Heart left ventricle (tissue), 16 donors: Measurements from ENCODE around the gene MYH14. TPM values are rescaled to one million over a fixed set of nuclear protein-coding genes. Genes with fewer than 3 reads are reported as not detected.
A peak's percentile ranks its signal among the peaks of the same experiment; 100 is the strongest.

Experiments used
- ATAC-seq, 4 donors: fragments of 200-7000 bp; cut with Tn5 transposase; one replicate each; pipeline ENCODE4 v1.9.1; 2020 to 2022; ENCODE audit warnings: moderate library complexity in 4 of 4, mild to moderate bottlenecking in 3 of 4, moderate number of reproducible peaks in 1 of 4
- DNase-seq, 5 donors: peaks; one replicate each; pipeline ENCODE4 v3.0.0-alpha.2; 2020
- H3K27ac ChIP-seq, 12 donors: fragments of 200-600 bp; sonication (generic) in 4 of 12; one replicate each; pipeline versions ENCODE4 v1.5.0 to v1.8.0; 2016 to 2022; ENCODE audit warnings: mild to moderate bottlenecking in 2 of 12
- H3K27me3 ChIP-seq, 9 donors: fragments of 200-600 bp; sonication (generic) in 2 of 9; one replicate each; pipeline versions ENCODE4 v1.5.1 to v1.8.0; 2016 to 2022; ENCODE audit warnings: mild to moderate bottlenecking in 3 of 9
- H3K36me3 ChIP-seq, 9 donors: fragments of 200-600 bp; sonication (generic) in 2 of 9; one replicate each; pipeline versions ENCODE4 v1.5.0 to v1.8.0; 2018 to 2022; ENCODE audit warnings: mild to moderate bottlenecking in 2 of 9
- H3K4me1 ChIP-seq, 12 donors: fragments of 200-600 bp; sonication (generic) in 4 of 12; one replicate each; pipeline versions ENCODE4 v1.5.0 to v1.8.0; 2016 to 2022; ENCODE audit warnings: mild to moderate bottlenecking in 3 of 12
- H3K4me3 ChIP-seq, 12 donors: fragments of 200-600 bp; sonication (generic) in 4 of 12; one replicate each; pipeline versions ENCODE4 v1.5.0 to v1.8.0; 2017 to 2022; ENCODE audit warnings: mild to moderate bottlenecking in 9 of 12, moderate library complexity in 4 of 12
- H3K9me3 ChIP-seq, 12 donors: fragments of 200-600 bp; sonication (generic) in 4 of 12; one replicate each; pipeline versions ENCODE4 v1.5.0 to v1.8.0; 2016 to 2022; ENCODE audit warnings: mild to moderate bottlenecking in 1 of 12
- CTCF ChIP-seq, 12 donors: fragments of 200-600 bp; sonication (generic) in 4 of 12; IDR thresholded peaks; one replicate each; pipeline versions ENCODE4 v1.5.0 to v1.8.0; 2018 to 2022; ENCODE audit warnings: antibody characterized with exemption in 12 of 12, mild to moderate bottlenecking in 5 of 12
- POLR2A ChIP-seq, 2 donors: fragments of 450-650 bp; IDR thresholded peaks; one replicate each; pipeline ENCODE4 v1.6.1; 2017; ENCODE audit warnings: antibody characterized with exemption in 2 of 2, mild to moderate bottlenecking in 2 of 2, moderate library complexity in 2 of 2
- WGBS, 4 donors: extraction: QIAGEN DNeasy Blood & Tissue Kit in 2 of 4; methylation state at CpG; one replicate each; pipeline versions ENCODE4 v1.1.5 to v1.1.7; 2013 to 2018; 5-methylcytosine and 5-hydroxymethylcytosine counted together
- intact Hi-C, 10 donors: fragments of 100-400 bp; cut with DNase I; formaldehyde crosslinking; loops; one replicate each; pipeline versions ENCODE4 v1.11.1 to v1.14.2; 2022
- polyA plus RNA-seq, 2 donors: library from polyadenylated mRNA; stranded (reverse); fragments of 200-250 nt; gene quantifications; one replicate each; pipeline ENCODE4 v1.2.3, GENCODE V29; 2013
- total RNA-seq, 9 donors: library from RNA; depleted of rRNA in 2 of 9; stranded (reverse); fragments of >200 nt in 2 of 9; fragmentation: NEBNext Ultra II Directional in 3 of 9; extraction: Animal tissue kit (Norgen Biotek cat#: 25700) in 3 of 9; gene quantifications; one replicate each; pipeline versions ENCODE4 v1.1.0 to v1.2.4, GENCODE V29; 2016 to 2023
- donor health status: ischemic (EF 13 %, LVEDD 7.1; RV severe dilation, severe dysfunction).
- donor health status: healthy with polysubstance abuse.
- donor health status: DM: no; HTN: yes; CAD: no.
- donor health status: DM: no; HTN: no; CAD: no.
- donor health status: ischemic (EF 25% LVEDD 6.9; RV normal size, moderate dysfunction).
- donor health status: ischemic (EF 25% LVEDD 5.7; RV mildly dilated, moderate dysfunction).
- donor health status: healthy.
- donor health status: DM: yes; HTN: yes; CAD: no.
- donor health status: ischemic (EF 35%, LVEDD 5.7; RV mildly dilated, moderate dysfunction).
- donor health status: nonischemic (EF 11% LVEDD 7.7; RV severe dilation, severe dysfunction).
- donor health status: DM: yes; HTN: yes; CAD: no.
- donor health status: PGD.
- donor health status: ischemic (EF 29% LVEDD 5.4; RV normal size, mild dysfunction).
- donor health status: nonischemic (EF 23%, LVEDD 6.1; RV moderate dilation, normal function).

Gene MYH14
- total and polyA plus RNA-seq, 11 donors: 45.8 to 132 (median 90.5) TPM

GRCh38 chr19:50171752-50172151 is 31.7 kb upstream of the MYH14 start:
- WGBS, 4 donors: 86 to 92% (median 88%) methylated on average over 5 of the region's 5 CpGs
- Histone ChIP-seq H3K4me3 (no peak overlapping the region), H3K36me3 (no peaks in the 10 kb centered on the region), H3K4me1 (no peaks in the 10 kb centered on the region), H3K27ac (no peak overlapping the region), H3K27me3 (peaks cover 0 to 10% (median 0%) of the 10 kb centered on the region in 9 donors), H3K9me3 (no peaks in the 10 kb centered on the region)
- no peak for TF ChIP-seq CTCF (IDR thresholded peaks at IDR 0.05)
- TF ChIP-seq POLR2A (IDR thresholded peaks at IDR 0.05): no peak
- ATAC-seq: no peak
- no peak for DNase-seq
- intact Hi-C loops: no loop called here

GRCh38 chr19:50172726-50173125 is 30.7 kb upstream of the MYH14 start:
- no peaks in the 10 kb centered on the region for H3K9me3 ChIP-seq
- DNase-seq (no peak), ATAC-seq (no peak)
- H3K27me3 ChIP-seq: peaks cover 0 to 8% (median 0%) of the 10 kb centered on the region in 9 donors
- H3K36me3 ChIP-seq: no peaks in the 10 kb centered on the region
- intact Hi-C loops: no loop called here
- H3K4me3 ChIP-seq: no peak overlapping the region
- no peaks in the 10 kb centered on the region for H3K4me1 ChIP-seq
- no peak overlapping the region for H3K27ac ChIP-seq
- no peak for TF ChIP-seq POLR2A (IDR thresholded peaks at IDR 0.05)
- TF ChIP-seq CTCF (IDR thresholded peaks at IDR 0.05): no peak

GRCh38 chr19:50173127-50173526 is 30.3 kb upstream of the MYH14 start:
- intact Hi-C loops: no loop called here
- TF ChIP-seq CTCF (IDR thresholded peaks at IDR 0.05) (no peak), POLR2A (IDR thresholded peaks at IDR 0.05) (no peak)
- Histone ChIP-seq H3K4me1 (no peaks in the 10 kb centered on the region), H3K27me3 (peaks cover 0 to 6% (median 0%) of the 10 kb centered on the region in 9 donors), H3K27ac (no peak overlapping the region), H3K9me3 (no peaks in the 10 kb centered on the region), H3K36me3 (no peaks in the 10 kb centered on the region), H3K4me3 (no peak overlapping the region)
- DNase-seq: no peak
- peak in 1 of 4 donors; percentile 32 for ATAC-seq
- 47 to 60% (median 52%) methylated on average over 8 of the region's 8 CpGs for WGBS, 4 donors

GRCh38 chr19:50174100-50174793 is 29.2 kb upstream of the MYH14 start:
- H3K27ac ChIP-seq: no peak overlapping the region
- H3K4me1 ChIP-seq: no peaks in the 10 kb centered on the region
- H3K36me3 ChIP-seq: no peaks in the 10 kb centered on the region
- peaks cover 0 to 4% (median 0%) of the 10 kb centered on the region in 9 donors for H3K27me3 ChIP-seq
- no peak overlapping the region for H3K4me3 ChIP-seq
- TF ChIP-seq POLR2A (IDR thresholded peaks at IDR 0.05) (no peak), CTCF (IDR thresholded peaks at IDR 0.05) (no peak)
- H3K9me3 ChIP-seq: no peaks in the 10 kb centered on the region
- DNase-seq (no peak), ATAC-seq (no peak)
- intact Hi-C loops: no loop called here
- 56 to 62% (median 58%) methylated on average over 5 of the region's 5 CpGs for WGBS, 4 donors
